ENCODE results near the gene TMEM63C. TPM values are rescaled to one million over a fixed set of nuclear protein-coding genes. Genes with fewer than 3 reads are reported as not detected.

TMEM63C gene
- total RNA-seq, 4 donors from 2014 or later = 12.3 to 32.8 (median 19.9) TPM

- H3K27me3 ChIP-seq = peaks cover 28% of the 10 kb centered on the region
- H3K27ac ChIP-seq = no peak overlapping the region
- no peaks in the 10 kb centered on the region for H3K36me3 ChIP-seq
- 71% methylated on average over 12 of the region's 12 CpGs for WGBS
- no peaks in the 10 kb centered on the region for H3K4me1 ChIP-seq
- TF ChIP-seq POLR2AphosphoS5 (IDR thresholded peaks at IDR 0.05) (no peak), POLR2A (IDR thresholded peaks at IDR 0.05) (no peak), EP300 (IDR thresholded peaks at IDR 0.05) (no peak), CTCF (IDR thresholded peaks at IDR 0.05) (no peak)
- H3K4me3 ChIP-seq = no peak overlapping the region
- no peak for DNase-seq (ENCODE audit: low spot score in 2 of 2)
- H3K9me3 ChIP-seq = no peaks in the 10 kb centered on the region
Observed at GRCh38 chr14:77199590-77199989, 18.0 kb downstream of the TMEM63C start.

GRCh38 chr14:77200406-77200985, 18.9 kb downstream of the TMEM63C start:
- Histone ChIP-seq H3K4me1 (no peaks in the 10 kb centered on the region), H3K27ac (no peak overlapping the region), H3K36me3 (no peaks in the 10 kb centered on the region), H3K4me3 (no peak overlapping the region), H3K9me3 (no peaks in the 10 kb centered on the region), H3K27me3 (peaks cover 29% of the 10 kb centered on the region)
- DNase-seq (ENCODE audit: low spot score in 2 of 2) = no peak
- 46% methylated on average over 7 of the region's 7 CpGs for WGBS
- no peak for TF ChIP-seq POLR2AphosphoS5 (IDR thresholded peaks at IDR 0.05)
- TF ChIP-seq CTCF (IDR thresholded peaks at IDR 0.05) = no peak
- no peak for TF ChIP-seq POLR2A (IDR thresholded peaks at IDR 0.05)
- no peak for TF ChIP-seq EP300 (IDR thresholded peaks at IDR 0.05)

GRCh38 chr14:77201696-77202095, 20.1 kb downstream of the TMEM63C start:
- no peaks in the 10 kb centered on the region for H3K9me3 ChIP-seq
- no peaks in the 10 kb centered on the region for H3K4me1 ChIP-seq
- no peak for TF ChIP-seq CTCF (IDR thresholded peaks at IDR 0.05)
- no peak for TF ChIP-seq EP300 (IDR thresholded peaks at IDR 0.05)
- TF ChIP-seq POLR2AphosphoS5 (IDR thresholded peaks at IDR 0.05) = no peak
- no peak for TF ChIP-seq POLR2A (IDR thresholded peaks at IDR 0.05)
- no peak overlapping the region for H3K27ac ChIP-seq
- no peak for DNase-seq (ENCODE audit: low spot score in 2 of 2)
- no peak overlapping the region for H3K4me3 ChIP-seq
- no peaks in the 10 kb centered on the region for H3K36me3 ChIP-seq
- WGBS = 80% methylated on average over 4 of the region's 4 CpGs
- H3K27me3 ChIP-seq = peaks cover 24% of the 10 kb centered on the region

- Histone ChIP-seq H3K4me1 (no peaks in the 10 kb centered on the region), H3K27ac (no peak overlapping the region), H3K4me3 (no peak overlapping the region), H3K9me3 (no peaks in the 10 kb centered on the region), H3K36me3 (no peaks in the 10 kb centered on the region), H3K27me3 (peaks cover 24% of the 10 kb centered on the region)
- no peak for TF ChIP-seq POLR2AphosphoS5 (IDR thresholded peaks at IDR 0.05)
- no peak for TF ChIP-seq CTCF (IDR thresholded peaks at IDR 0.05)
- TF ChIP-seq POLR2A (IDR thresholded peaks at IDR 0.05) = no peak
- no peak for TF ChIP-seq EP300 (IDR thresholded peaks at IDR 0.05)
- DNase-seq (ENCODE audit: low spot score in 2 of 2) = no peak
- 55% methylated on average over 5 of the region's 5 CpGs for WGBS
Observed at GRCh38 chr14:77203611-77204458, 22.2 kb downstream of the TMEM63C start.

- Histone ChIP-seq H3K27me3 (peaks cover 24% of the 10 kb centered on the region), H3K9me3 (no peaks in the 10 kb centered on the region), H3K4me1 (no peaks in the 10 kb centered on the region), H3K36me3 (no peaks in the 10 kb centered on the region), H3K4me3 (no peak overlapping the region), H3K27ac (no peak overlapping the region)
- TF ChIP-seq EP300 (IDR thresholded peaks at IDR 0.05) = no peak
- no peak for TF ChIP-seq CTCF (IDR thresholded peaks at IDR 0.05)
- no peak for TF ChIP-seq POLR2A (IDR thresholded peaks at IDR 0.05)
- no peak for TF ChIP-seq POLR2AphosphoS5 (IDR thresholded peaks at IDR 0.05)
- no peak for DNase-seq (ENCODE audit: low spot score in 2 of 2)
- WGBS = 66% methylated on average over 6 of the region's 6 CpGs
Observed at GRCh38 chr14:77204459-77204771, 22.8 kb downstream of the TMEM63C start.
